Measurements from ENCODE around the gene NBAS. TPM values are rescaled to one million over a fixed set of nuclear protein-coding genes. Genes with fewer than 3 reads are reported as not detected.

Gene NBAS
- polyA plus RNA-seq, 4 donors: 26.0 to 67.2 (median 33.6) TPM

GRCh38 chr2:15603948-15604347 is 42.8 kb upstream of the NBAS start:
- DNase-seq (no peak), FAIRE-seq (no peak)
- H3K4me3 ChIP-seq (ENCODE audit: low read depth in 1 of 3, low read length in 3 of 3): no peak overlapping the region
- no peaks in the 10 kb centered on the region for H3K9me3 ChIP-seq (ENCODE audit: control insufficient read depth in 2 of 2, insufficient read depth in 1 of 2, low read depth in 1 of 2, low read length in 1 of 2)
- H3K36me3 ChIP-seq (ENCODE audit: control insufficient read depth in 3 of 3, insufficient read depth in 2 of 3, low read depth in 1 of 3, low read length in 3 of 3): peaks cover 20 to 46% (median 38%) of the 10 kb centered on the region in 3 donors
- H3K27ac ChIP-seq (ENCODE audit: low read depth in 1 of 3, low read length in 2 of 3): no peak overlapping the region
- H3K4me1 ChIP-seq (ENCODE audit: control insufficient read depth in 3 of 3, insufficient read depth in 2 of 3, low read depth in 1 of 3, low read length in 2 of 3): no peaks in the 10 kb centered on the region
- WGBS, 3 donors: 92 to 96% (median 96%) methylated on average over 2 of the region's 2 CpGs
- H3K27me3 ChIP-seq (ENCODE audit: control insufficient read depth in 3 of 3, insufficient read depth in 3 of 3, low read length in 3 of 3): no peaks in the 10 kb centered on the region

GRCh38 chr2:15603044-15603765 is 42.1 kb upstream of the NBAS start:
- no peak for FAIRE-seq

GRCh38 chr2:15602393-15602792 is 41.3 kb upstream of the NBAS start:
- DNase-seq: no peak
- peaks cover 18 to 47% (median 31%) of the 10 kb centered on the region in 3 donors for H3K36me3 ChIP-seq (ENCODE audit: control insufficient read depth in 3 of 3, insufficient read depth in 2 of 3, low read depth in 1 of 3, low read length in 3 of 3)
- no peaks in the 10 kb centered on the region for H3K9me3 ChIP-seq (ENCODE audit: control insufficient read depth in 2 of 2, insufficient read depth in 1 of 2, low read depth in 1 of 2, low read length in 1 of 2)

More at GRCh38 chr2:15603044-15603765, 42.1 kb upstream of the NBAS start:
- H3K9me3 ChIP-seq (ENCODE audit: control insufficient read depth in 2 of 2, insufficient read depth in 1 of 2, low read depth in 1 of 2, low read length in 1 of 2): no peaks in the 10 kb centered on the region
- no peak for DNase-seq
- no peaks in the 10 kb centered on the region for H3K27me3 ChIP-seq (ENCODE audit: control insufficient read depth in 3 of 3, insufficient read depth in 3 of 3, low read length in 3 of 3)
- H3K27ac ChIP-seq (ENCODE audit: low read depth in 1 of 3, low read length in 2 of 3): no peak overlapping the region
- no peaks in the 10 kb centered on the region for H3K4me1 ChIP-seq (ENCODE audit: control insufficient read depth in 3 of 3, insufficient read depth in 2 of 3, low read depth in 1 of 3, low read length in 2 of 3)
- peaks cover 20 to 46% (median 36%) of the 10 kb centered on the region in 3 donors for H3K36me3 ChIP-seq (ENCODE audit: control insufficient read depth in 3 of 3, insufficient read depth in 2 of 3, low read depth in 1 of 3, low read length in 3 of 3)
- H3K4me3 ChIP-seq (ENCODE audit: low read depth in 1 of 3, low read length in 3 of 3): no peak overlapping the region
- WGBS, 3 donors: 92 to 95% (median 95%) methylated on average over 3 of the region's 3 CpGs

GRCh38 chr2:15601681-15602080 is 40.5 kb upstream of the NBAS start:
- DNase-seq (no peak), FAIRE-seq (no peak)
- Histone ChIP-seq H3K36me3 (ENCODE audit: control insufficient read depth in 3 of 3, insufficient read depth in 2 of 3, low read depth in 1 of 3, low read length in 3 of 3) (peaks cover 16 to 45% (median 29%) of the 10 kb centered on the region in 3 donors), H3K27me3 (ENCODE audit: control insufficient read depth in 3 of 3, insufficient read depth in 3 of 3, low read length in 3 of 3) (no peaks in the 10 kb centered on the region), H3K9me3 (ENCODE audit: control insufficient read depth in 2 of 2, insufficient read depth in 1 of 2, low read depth in 1 of 2, low read length in 1 of 2) (no peaks in the 10 kb centered on the region), H3K27ac (ENCODE audit: low read depth in 1 of 3, low read length in 2 of 3) (no peak overlapping the region), H3K4me3 (ENCODE audit: low read depth in 1 of 3, low read length in 3 of 3) (no peak overlapping the region), H3K4me1 (ENCODE audit: control insufficient read depth in 3 of 3, insufficient read depth in 2 of 3, low read depth in 1 of 3, low read length in 2 of 3) (no peaks in the 10 kb centered on the region)
- 95 to 100% (median 95%) methylated on average over 1 of the region's 1 CpG for WGBS, 3 donors

More at GRCh38 chr2:15602393-15602792, 41.3 kb upstream of the NBAS start:
- FAIRE-seq: no peak
- Histone ChIP-seq H3K27me3 (ENCODE audit: control insufficient read depth in 3 of 3, insufficient read depth in 3 of 3, low read length in 3 of 3) (no peaks in the 10 kb centered on the region), H3K4me1 (ENCODE audit: control insufficient read depth in 3 of 3, insufficient read depth in 2 of 3, low read depth in 1 of 3, low read length in 2 of 3) (no peaks in the 10 kb centered on the region), H3K4me3 (ENCODE audit: low read depth in 1 of 3, low read length in 3 of 3) (no peak overlapping the region), H3K27ac (ENCODE audit: low read depth in 1 of 3, low read length in 2 of 3) (no peak overlapping the region)
- 94 to 97% (median 95%) methylated on average over 8 of the region's 8 CpGs for WGBS, 3 donors

- Histone ChIP-seq H3K4me1 (ENCODE audit: control insufficient read depth in 3 of 3, insufficient read depth in 2 of 3, low read depth in 1 of 3, low read length in 2 of 3) (no peaks in the 10 kb centered on the region), H3K9me3 (ENCODE audit: control insufficient read depth in 2 of 2, insufficient read depth in 1 of 2, low read depth in 1 of 2, low read length in 1 of 2) (no peaks in the 10 kb centered on the region), H3K27me3 (ENCODE audit: control insufficient read depth in 3 of 3, insufficient read depth in 3 of 3, low read length in 3 of 3) (no peaks in the 10 kb centered on the region), H3K27ac (ENCODE audit: low read depth in 1 of 3, low read length in 2 of 3) (no peak overlapping the region), H3K4me3 (ENCODE audit: low read depth in 1 of 3, low read length in 3 of 3) (no peak overlapping the region), H3K36me3 (ENCODE audit: control insufficient read depth in 3 of 3, insufficient read depth in 2 of 3, low read depth in 1 of 3, low read length in 3 of 3) (peaks cover 13 to 33% (median 28%) of the 10 kb centered on the region in 3 donors)
- DNase-seq (no peak), FAIRE-seq (no peak)
- WGBS, 3 donors: 96 to 97% (median 97%) methylated on average over 1 of the region's 1 CpG
Measured at GRCh38 chr2:15599994-15600393, 38.9 kb upstream of the NBAS start.

- Histone ChIP-seq H3K4me1 (ENCODE audit: control insufficient read depth in 3 of 3, insufficient read depth in 2 of 3, low read depth in 1 of 3, low read length in 2 of 3) (no peaks in the 10 kb centered on the region), H3K36me3 (ENCODE audit: control insufficient read depth in 3 of 3, insufficient read depth in 2 of 3, low read depth in 1 of 3, low read length in 3 of 3) (peaks cover 4 to 16% (median 16%) of the 10 kb centered on the region in 3 donors), H3K4me3 (ENCODE audit: low read depth in 1 of 3, low read length in 3 of 3) (no peak overlapping the region), H3K9me3 (ENCODE audit: control insufficient read depth in 2 of 2, insufficient read depth in 1 of 2, low read depth in 1 of 2, low read length in 1 of 2) (no peaks in the 10 kb centered on the region), H3K27ac (ENCODE audit: low read depth in 1 of 3, low read length in 2 of 3) (no peak overlapping the region), H3K27me3 (ENCODE audit: control insufficient read depth in 3 of 3, insufficient read depth in 3 of 3, low read length in 3 of 3) (no peaks in the 10 kb centered on the region)
- DNase-seq (no peak), FAIRE-seq (no peak)
- 92 to 97% (median 95%) methylated on average over 4 of the region's 4 CpGs for WGBS, 3 donors
Measured at GRCh38 chr2:15596968-15597367, 35.8 kb upstream of the NBAS start.

- no peak overlapping the region for H3K27ac ChIP-seq (ENCODE audit: low read depth in 1 of 3, low read length in 2 of 3)
- 84 to 97% (median 89%) methylated on average over 2 of the region's 2 CpGs for WGBS, 3 donors
- H3K36me3 ChIP-seq (ENCODE audit: control insufficient read depth in 3 of 3, insufficient read depth in 2 of 3, low read depth in 1 of 3, low read length in 3 of 3): peaks cover 4 to 14% (median 13%) of the 10 kb centered on the region in 3 donors
- no peak overlapping the region for H3K4me3 ChIP-seq (ENCODE audit: low read depth in 1 of 3, low read length in 3 of 3)
- no peak for DNase-seq
- no peaks in the 10 kb centered on the region for H3K4me1 ChIP-seq (ENCODE audit: control insufficient read depth in 3 of 3, insufficient read depth in 2 of 3, low read depth in 1 of 3, low read length in 2 of 3)
- no peaks in the 10 kb centered on the region for H3K9me3 ChIP-seq (ENCODE audit: control insufficient read depth in 2 of 2, insufficient read depth in 1 of 2, low read depth in 1 of 2, low read length in 1 of 2)
- no peaks in the 10 kb centered on the region for H3K27me3 ChIP-seq (ENCODE audit: control insufficient read depth in 3 of 3, insufficient read depth in 3 of 3, low read length in 3 of 3)
- FAIRE-seq: no peak
Measured at GRCh38 chr2:15596350-15596749, 35.2 kb upstream of the NBAS start.

- DNase-seq (no peak), FAIRE-seq (no peak)
- Histone ChIP-seq H3K4me1 (ENCODE audit: control insufficient read depth in 3 of 3, insufficient read depth in 2 of 3, low read depth in 1 of 3, low read length in 2 of 3) (no peaks in the 10 kb centered on the region), H3K27me3 (ENCODE audit: control insufficient read depth in 3 of 3, insufficient read depth in 3 of 3, low read length in 3 of 3) (no peaks in the 10 kb centered on the region), H3K4me3 (ENCODE audit: low read depth in 1 of 3, low read length in 3 of 3) (no peak overlapping the region), H3K27ac (ENCODE audit: low read depth in 1 of 3, low read length in 2 of 3) (no peak overlapping the region), H3K9me3 (ENCODE audit: control insufficient read depth in 2 of 2, insufficient read depth in 1 of 2, low read depth in 1 of 2, low read length in 1 of 2) (no peaks in the 10 kb centered on the region), H3K36me3 (ENCODE audit: control insufficient read depth in 3 of 3, insufficient read depth in 2 of 3, low read depth in 1 of 3, low read length in 3 of 3) (peaks cover 4 to 13% (median 9%) of the 10 kb centered on the region in 3 donors)
- 95 to 99% (median 97%) methylated on average over 4 of the region's 4 CpGs for WGBS, 3 donors
Measured at GRCh38 chr2:15595936-15596335, 34.8 kb upstream of the NBAS start.
